Measurements from ENCODE around the gene TTC29.

The TTC29 gene

DNA sequence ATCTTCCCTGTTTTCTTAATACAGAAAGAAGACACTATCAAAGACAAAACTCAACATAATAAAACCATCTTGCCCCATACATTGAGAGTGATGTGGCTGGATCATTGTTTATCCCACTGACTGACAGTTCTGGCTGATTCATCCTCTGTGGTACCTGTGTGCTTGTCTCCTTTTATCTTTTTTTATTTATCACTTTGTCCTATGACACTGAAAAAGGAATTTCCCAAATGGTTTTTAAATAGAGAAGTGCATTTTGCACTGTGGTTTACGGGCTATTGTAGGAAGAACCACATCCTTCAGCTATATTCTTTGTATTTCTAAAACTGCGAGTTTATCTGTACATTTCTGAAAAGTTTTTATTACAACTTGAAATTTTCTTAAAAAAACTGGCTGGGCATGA lies 15.0 kb downstream of the TTC29 start:
- Mint-ChIP-seq H3K9me3 (no peaks in the 10 kb centered on the region), H3K4me1 (no peaks in the 10 kb centered on the region), H3K4me3 (no peak overlapping the region), H3K27ac (no peak overlapping the region), H3K36me3 (no peaks in the 10 kb centered on the region), H3K27me3 (peaks cover 18% of the 10 kb centered on the region)
- ATAC-seq = no peak

DNA sequence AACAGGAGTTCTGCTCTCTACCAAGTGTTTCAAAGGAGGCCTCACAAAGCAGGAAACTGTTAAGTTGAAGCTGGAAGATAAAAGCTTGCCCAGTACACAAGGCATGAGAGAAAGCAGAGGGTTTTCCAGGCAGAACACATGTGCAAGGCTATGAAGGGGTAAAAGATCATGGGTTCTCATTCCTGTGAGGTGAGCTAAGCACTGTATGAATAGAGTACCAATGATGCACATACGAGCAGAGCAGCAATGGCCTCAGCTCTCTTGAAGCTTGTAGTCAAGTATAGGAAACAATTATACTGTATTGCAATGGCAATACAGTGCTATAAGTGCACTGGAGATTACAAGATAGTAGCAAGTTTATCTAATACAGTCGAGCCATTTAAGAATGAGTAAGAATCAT lies 18.0 kb downstream of the TTC29 start:
- H3K27ac Mint-ChIP-seq = no peak overlapping the region
- H3K4me3 Mint-ChIP-seq = no peak overlapping the region
- no peak for ATAC-seq
- H3K9me3 Mint-ChIP-seq = no peaks in the 10 kb centered on the region
- H3K27me3 Mint-ChIP-seq = peaks cover 9% of the 10 kb centered on the region
- H3K4me1 Mint-ChIP-seq = no peaks in the 10 kb centered on the region
- H3K36me3 Mint-ChIP-seq = no peaks in the 10 kb centered on the region

DNA sequence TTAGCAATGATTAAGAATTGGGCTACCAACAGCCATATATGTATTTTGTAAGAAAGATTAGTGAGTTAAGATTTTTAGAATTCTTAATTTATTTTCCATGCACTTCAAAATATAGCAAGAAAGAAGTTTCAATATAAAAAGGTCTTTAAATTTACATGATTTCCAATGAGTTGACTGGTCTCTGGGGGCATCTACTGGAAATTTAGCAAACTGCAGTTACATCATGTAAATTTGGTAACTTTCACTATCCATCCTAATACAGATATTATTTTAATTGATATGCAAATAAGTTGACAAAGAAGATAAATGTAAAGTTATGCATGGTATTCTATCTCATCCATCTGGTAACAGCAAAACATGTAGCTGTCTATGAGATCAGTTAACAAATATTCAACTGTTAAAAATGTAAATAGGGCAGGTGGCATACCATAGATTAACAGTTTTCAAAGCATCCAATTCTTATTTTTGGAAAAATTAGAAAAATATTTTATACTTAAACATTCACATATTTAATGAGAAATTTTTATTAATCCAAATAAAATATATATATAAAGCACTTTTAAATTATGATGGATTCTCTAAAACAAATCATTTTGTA lies 29.1 kb downstream of the TTC29 start:
- Mint-ChIP-seq H3K9me3 (no peaks in the 10 kb centered on the region), H3K27ac (no peak overlapping the region), H3K27me3 (no peaks in the 10 kb centered on the region), H3K4me3 (no peak overlapping the region), H3K4me1 (no peaks in the 10 kb centered on the region), H3K36me3 (no peaks in the 10 kb centered on the region)
- ATAC-seq = no peak

DNA sequence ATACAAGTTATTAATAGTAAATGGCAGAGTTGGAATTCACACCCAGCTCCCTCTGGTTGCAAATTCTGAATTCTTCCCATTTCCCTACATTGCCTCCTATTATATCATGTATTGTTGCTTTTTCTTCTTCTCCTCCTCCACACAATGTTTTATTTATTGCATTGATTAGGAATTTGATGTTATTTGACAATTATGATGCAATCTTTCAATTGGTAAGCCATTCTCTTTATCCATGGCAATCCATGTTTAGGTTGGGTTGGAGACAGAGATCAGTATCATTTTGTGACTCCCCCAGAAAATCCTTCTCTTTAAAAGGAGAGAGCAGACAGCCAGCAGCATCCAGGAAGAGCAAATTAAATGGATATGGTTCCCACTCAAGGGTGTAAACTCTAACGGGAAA lies 30.5 kb downstream of the TTC29 start:
- H3K27me3 Mint-ChIP-seq = no peaks in the 10 kb centered on the region
- no peak for ATAC-seq
- H3K4me3 Mint-ChIP-seq = no peak overlapping the region

DNA sequence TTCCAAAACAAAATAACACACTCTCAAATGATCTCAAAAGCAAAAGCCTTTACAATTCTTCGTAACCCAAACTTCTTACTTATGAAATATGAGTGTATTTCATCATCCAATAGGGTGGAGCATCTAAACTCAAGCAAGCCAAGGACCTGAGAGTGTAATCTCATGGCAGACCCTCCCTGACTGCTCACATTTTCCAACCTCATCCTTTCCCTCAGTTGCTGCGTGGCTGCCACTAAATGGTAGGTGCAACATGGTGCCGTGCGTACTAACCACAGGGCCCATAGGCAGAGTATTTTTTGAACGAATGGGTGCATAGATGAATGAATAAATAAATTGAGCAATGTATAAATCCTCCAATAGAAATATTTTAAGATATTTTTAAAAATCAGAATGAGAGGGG lies 45.4 kb downstream of the TTC29 start:
- H3K27ac Mint-ChIP-seq = no peak overlapping the region
- no peak overlapping the region for H3K4me3 Mint-ChIP-seq
- ATAC-seq = no peak
- H3K27me3 Mint-ChIP-seq = peaks cover 10% of the 10 kb centered on the region
- no peaks in the 10 kb centered on the region for H3K4me1 Mint-ChIP-seq
- no peaks in the 10 kb centered on the region for H3K9me3 Mint-ChIP-seq
- H3K36me3 Mint-ChIP-seq = no peaks in the 10 kb centered on the region

More for the DNA sequence above, 30.5 kb downstream of the TTC29 start:
- no peak overlapping the region for H3K27ac Mint-ChIP-seq
- no peaks in the 10 kb centered on the region for H3K4me1 Mint-ChIP-seq
- H3K36me3 Mint-ChIP-seq = no peaks in the 10 kb centered on the region
- H3K9me3 Mint-ChIP-seq = no peaks in the 10 kb centered on the region

DNA sequence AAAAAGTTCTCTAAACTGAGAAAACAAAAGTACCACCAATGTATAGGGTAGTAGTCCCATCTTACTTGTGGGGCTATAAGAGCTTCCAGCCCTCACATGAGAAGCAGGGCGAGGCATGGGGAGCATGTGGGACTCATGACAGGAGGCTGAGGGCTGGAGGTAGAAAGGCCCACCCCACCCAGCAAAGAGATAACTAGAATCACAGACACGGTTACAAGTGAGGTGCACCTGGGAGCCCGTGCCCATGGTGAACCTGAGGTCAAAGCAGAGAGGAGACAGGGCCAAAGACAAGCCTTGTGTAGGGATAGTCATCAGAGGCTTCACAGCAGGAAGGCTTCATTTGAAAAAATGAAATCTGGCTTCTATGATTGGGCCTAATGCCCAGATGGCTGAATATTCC lies 55.4 kb downstream of the TTC29 start:
- no peak overlapping the region for H3K4me3 Mint-ChIP-seq
- no peaks in the 10 kb centered on the region for H3K36me3 Mint-ChIP-seq
- H3K27me3 Mint-ChIP-seq = peaks cover 10% of the 10 kb centered on the region
- peaks cover 6% of the 10 kb centered on the region for H3K9me3 Mint-ChIP-seq
- no peaks in the 10 kb centered on the region for H3K4me1 Mint-ChIP-seq
- no peak overlapping the region for H3K27ac Mint-ChIP-seq
- ATAC-seq = no peak

DNA sequence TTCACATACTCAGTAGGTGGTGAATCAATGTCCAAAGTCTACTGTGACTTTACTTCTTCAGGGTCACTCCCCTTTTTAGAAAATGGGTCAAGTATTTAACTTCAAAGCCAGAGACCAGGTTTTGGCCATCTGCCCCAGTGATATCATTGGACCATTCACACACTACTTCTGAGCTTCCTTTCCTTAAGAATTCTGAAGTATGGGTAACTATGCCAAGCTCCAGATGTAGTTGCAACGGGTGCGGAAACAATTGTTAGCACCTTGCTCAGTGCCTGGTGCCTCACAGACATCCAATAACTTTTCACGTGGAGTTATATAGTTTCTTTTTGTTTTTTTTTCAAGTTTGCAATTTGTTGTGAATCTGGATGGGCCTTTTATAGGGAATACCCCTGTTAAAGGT lies 62.6 kb downstream of the TTC29 start:
- Mint-ChIP-seq H3K9me3 (peaks cover 4% of the 10 kb centered on the region), H3K27me3 (no peaks in the 10 kb centered on the region), H3K4me3 (no peak overlapping the region), H3K36me3 (no peaks in the 10 kb centered on the region), H3K4me1 (no peaks in the 10 kb centered on the region), H3K27ac (no peak overlapping the region)
- ATAC-seq = no peak

DNA sequence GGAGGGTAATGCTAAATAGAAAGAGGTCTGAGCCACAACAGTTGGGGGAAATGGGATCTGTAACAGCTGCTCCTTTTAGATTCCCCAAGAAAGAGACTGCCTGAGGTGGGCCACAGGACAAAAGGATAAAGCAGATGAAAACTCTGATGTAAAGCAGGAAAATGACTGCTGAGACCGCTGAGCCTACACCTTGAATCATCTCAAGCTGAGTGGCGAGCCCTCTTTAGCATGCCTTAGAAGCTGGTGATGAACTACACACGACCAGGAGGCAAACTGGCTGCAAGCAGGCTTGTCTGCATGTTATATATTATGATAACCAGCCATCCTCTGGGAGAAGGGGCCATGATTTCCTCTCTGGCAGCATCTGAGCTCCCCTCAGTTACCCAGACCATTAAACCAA lies 88.4 kb downstream of the TTC29 start:
- Mint-ChIP-seq H3K9me3 (no peaks in the 10 kb centered on the region), H3K4me3 (no peak overlapping the region), H3K36me3 (no peaks in the 10 kb centered on the region), H3K4me1 (no peaks in the 10 kb centered on the region), H3K27ac (no peak overlapping the region), H3K27me3 (no peaks in the 10 kb centered on the region)
- no peak for ATAC-seq

DNA sequence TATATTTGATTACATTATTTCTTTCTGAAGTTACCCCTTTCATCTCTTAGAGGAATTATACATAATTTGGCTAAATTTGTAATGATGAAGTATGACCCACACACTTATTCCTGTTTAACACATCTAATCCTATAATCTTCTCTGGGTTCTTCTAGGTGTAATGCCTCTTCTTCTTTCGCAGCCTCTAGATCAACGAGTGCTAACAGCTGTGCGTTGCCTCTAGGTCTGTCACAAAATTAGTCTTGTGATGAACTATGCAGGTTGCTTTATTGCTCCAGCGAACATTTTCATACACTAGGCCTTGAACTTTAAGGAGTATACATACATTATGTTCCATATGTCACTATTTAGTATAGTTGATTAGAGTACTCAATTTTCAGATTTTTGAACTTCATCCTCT lies 89.9 kb downstream of the TTC29 start:
- H3K27me3 Mint-ChIP-seq = no peaks in the 10 kb centered on the region
- no peak overlapping the region for H3K27ac Mint-ChIP-seq
- no peaks in the 10 kb centered on the region for H3K4me1 Mint-ChIP-seq
- no peaks in the 10 kb centered on the region for H3K9me3 Mint-ChIP-seq
- ATAC-seq = no peak
- H3K4me3 Mint-ChIP-seq = no peak overlapping the region
- H3K36me3 Mint-ChIP-seq = no peaks in the 10 kb centered on the region

DNA sequence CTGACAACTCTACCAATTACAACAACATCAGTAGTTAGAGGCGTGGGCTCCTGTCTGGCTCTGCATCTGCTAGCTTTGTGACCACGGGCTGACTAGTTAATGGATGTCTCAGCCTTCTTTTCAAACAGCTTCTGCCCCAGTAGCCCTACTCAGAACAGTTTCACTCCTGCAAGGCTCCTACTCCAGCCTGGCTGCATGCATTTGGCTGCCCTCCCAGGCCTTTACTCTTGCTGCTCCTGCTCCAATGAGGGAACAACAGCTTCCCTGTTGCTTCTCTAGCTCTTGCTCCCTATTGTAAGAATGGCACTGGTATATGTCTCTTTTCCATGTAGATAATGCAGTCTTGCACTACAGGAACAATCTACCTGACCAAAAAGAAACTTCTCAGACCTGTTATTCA lies 93.3 kb downstream of the TTC29 start:
- H3K4me3 Mint-ChIP-seq = no peak overlapping the region
- no peak for ATAC-seq
- no peak overlapping the region for H3K27ac Mint-ChIP-seq
- no peaks in the 10 kb centered on the region for H3K27me3 Mint-ChIP-seq
- no peaks in the 10 kb centered on the region for H3K4me1 Mint-ChIP-seq
- H3K36me3 Mint-ChIP-seq = no peaks in the 10 kb centered on the region
- H3K9me3 Mint-ChIP-seq = no peaks in the 10 kb centered on the region

DNA sequence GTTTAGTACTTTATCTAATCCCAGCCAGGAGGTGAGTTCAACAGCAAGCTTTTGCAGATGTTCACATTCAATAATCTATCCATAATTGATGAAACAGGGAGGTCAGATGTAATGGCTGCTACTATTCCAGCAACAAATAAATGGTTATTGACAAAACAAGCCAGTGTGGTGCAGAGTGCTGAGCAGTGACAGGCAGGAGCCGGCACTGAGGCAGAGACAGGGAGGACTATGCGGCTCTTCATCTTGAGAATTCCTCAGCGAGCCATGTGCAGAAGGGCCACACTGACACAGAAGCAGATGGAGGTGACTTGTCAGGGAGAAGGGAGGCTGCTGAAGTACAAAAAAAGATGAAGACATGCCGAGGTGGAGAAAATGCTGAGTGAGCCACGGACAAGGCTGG lies 98.3 kb downstream of the TTC29 start:
- Mint-ChIP-seq H3K36me3 (no peaks in the 10 kb centered on the region), H3K27me3 (no peaks in the 10 kb centered on the region), H3K4me1 (no peaks in the 10 kb centered on the region), H3K27ac (no peak overlapping the region), H3K4me3 (no peak overlapping the region), H3K9me3 (no peaks in the 10 kb centered on the region)
- ATAC-seq = no peak

DNA sequence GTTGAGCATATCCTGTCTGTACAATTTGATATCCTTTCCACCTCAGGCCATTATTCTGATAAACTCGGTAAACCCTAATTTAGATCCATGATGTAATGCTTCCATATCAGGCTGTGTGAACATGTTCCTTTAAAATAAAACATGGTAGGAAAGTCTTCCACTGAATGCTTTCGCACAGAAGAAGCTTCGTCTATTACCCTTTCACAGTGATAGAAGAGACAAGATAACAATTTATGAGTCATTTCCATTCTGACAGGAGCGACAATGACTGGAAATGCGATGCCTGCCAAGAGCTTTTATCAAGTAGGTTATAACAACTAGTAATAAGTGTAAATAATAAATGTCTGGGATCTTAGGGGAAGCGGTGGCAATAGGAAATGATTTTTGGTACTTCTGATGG lies 98.8 kb downstream of the TTC29 start:
- ATAC-seq = no peak
- Mint-ChIP-seq H3K4me1 (no peaks in the 10 kb centered on the region), H3K27ac (no peak overlapping the region), H3K4me3 (no peak overlapping the region), H3K9me3 (no peaks in the 10 kb centered on the region), H3K36me3 (no peaks in the 10 kb centered on the region), H3K27me3 (no peaks in the 10 kb centered on the region)

DNA sequence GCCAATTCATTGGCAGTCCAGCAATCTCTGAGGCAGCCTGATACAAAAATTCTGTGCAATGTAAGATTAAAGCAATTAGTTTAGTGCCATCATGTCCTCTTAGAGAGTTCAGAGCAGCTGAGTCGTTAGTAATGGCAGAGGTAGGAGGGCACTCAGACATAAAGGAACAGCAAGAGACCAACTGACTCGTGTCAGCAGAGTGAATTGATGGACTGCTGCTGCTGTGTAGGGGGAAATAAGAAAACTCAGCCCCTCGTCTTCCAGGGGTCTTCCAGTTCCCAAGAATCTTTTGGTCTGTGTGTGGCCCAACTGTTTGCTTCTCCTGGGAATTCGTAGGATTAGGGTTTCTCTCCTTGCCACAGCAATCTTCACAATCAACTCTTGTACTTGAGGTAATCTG lies 100.9 kb downstream of the TTC29 start:
- Mint-ChIP-seq H3K4me1 (no peaks in the 10 kb centered on the region), H3K36me3 (no peaks in the 10 kb centered on the region), H3K27me3 (no peaks in the 10 kb centered on the region), H3K4me3 (no peak overlapping the region), H3K27ac (no peak overlapping the region), H3K9me3 (no peaks in the 10 kb centered on the region)
- no peak for ATAC-seq

DNA sequence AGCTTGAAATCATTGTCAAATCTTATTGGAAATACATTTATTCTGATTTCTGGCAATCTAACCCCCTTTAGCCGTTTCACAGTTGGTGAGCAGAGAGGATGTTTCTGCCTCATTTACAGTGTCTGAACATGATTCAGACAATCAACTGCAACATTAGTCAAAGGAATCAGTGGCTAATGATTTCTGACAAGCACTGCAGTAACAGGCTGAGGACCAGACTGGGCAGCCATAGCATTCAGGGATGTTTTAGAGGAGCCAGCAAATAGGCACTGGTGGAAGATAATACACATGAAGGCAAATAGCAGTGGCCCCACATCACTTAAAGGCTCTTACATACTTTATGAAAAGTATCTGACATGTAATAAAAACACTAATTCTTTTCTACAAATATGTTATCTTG lies 102.8 kb downstream of the TTC29 start:
- H3K27ac Mint-ChIP-seq = no peak overlapping the region
- H3K36me3 Mint-ChIP-seq = no peaks in the 10 kb centered on the region
- ATAC-seq = no peak
- H3K9me3 Mint-ChIP-seq = no peaks in the 10 kb centered on the region
- no peaks in the 10 kb centered on the region for H3K4me1 Mint-ChIP-seq
- no peaks in the 10 kb centered on the region for H3K27me3 Mint-ChIP-seq
- H3K4me3 Mint-ChIP-seq = no peak overlapping the region

DNA sequence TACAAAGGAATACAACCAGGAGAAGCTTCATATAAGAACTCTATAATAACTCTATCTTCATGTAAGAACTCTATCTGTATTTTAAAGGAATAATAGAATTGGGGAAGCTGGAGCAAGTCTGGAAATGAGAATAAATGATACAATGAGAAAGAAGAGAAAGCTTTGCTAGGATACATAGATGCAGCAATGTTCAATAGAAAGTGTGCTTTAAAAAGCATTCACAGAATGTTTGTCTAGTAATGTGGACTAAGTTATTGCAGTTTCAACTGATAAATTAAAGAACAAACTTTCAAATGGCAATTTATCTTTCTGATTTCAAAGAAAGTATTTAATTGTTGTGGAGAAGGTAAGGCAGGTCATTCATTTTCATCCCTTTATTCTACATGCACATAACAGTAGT lies 104.9 kb downstream of the TTC29 start:
- no peak for ATAC-seq
- Mint-ChIP-seq H3K36me3 (no peaks in the 10 kb centered on the region), H3K9me3 (no peaks in the 10 kb centered on the region), H3K4me1 (no peaks in the 10 kb centered on the region), H3K4me3 (no peak overlapping the region), H3K27ac (no peak overlapping the region), H3K27me3 (no peaks in the 10 kb centered on the region)

DNA sequence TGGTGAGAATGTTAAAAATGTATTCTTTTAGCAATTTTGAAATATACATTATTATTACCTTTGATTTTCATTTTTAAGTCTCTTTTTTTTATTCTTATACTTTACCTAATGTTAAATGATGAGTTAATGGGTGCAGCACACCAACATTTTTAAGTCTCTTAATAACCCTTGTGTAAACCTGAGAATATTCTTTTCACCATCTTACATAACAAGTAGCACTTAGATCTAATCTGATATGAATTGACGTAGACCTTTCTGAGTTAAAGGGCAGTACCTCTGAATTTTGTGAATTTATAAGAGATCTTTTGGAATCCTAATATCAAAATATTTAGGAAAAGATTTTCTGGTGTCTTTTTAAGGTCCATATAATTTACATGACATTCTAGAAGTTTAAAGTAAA lies 110.6 kb downstream of the TTC29 start:
- Mint-ChIP-seq H3K9me3 (no peaks in the 10 kb centered on the region), H3K27me3 (no peaks in the 10 kb centered on the region), H3K4me3 (no peak overlapping the region), H3K36me3 (no peaks in the 10 kb centered on the region), H3K27ac (no peak overlapping the region), H3K4me1 (no peaks in the 10 kb centered on the region)
- no peak for ATAC-seq

All from stimulated activated memory B cell treated with anti-CD40 and anti-IgM and Interleukin-4, amounts not matched to agents 10 μg/mL and 1 μg/mL and 100 μg/mL, for 72 hours (primary cell).